ENCODE measurements around the gene CTDSPL.

- TF ChIP-seq POLR2A (IDR thresholded peaks at IDR 0.05; ENCODE audit: low read length) (no peak), GATA1 (IDR thresholded peaks at IDR 0.05; ENCODE audit: low read depth, low read length) (no peak)
These were observed 1.8 kb upstream of the CTDSPL start for GRCh38 chr3:37859908-37860199.
